Naive thymus-derived CD4-positive, alpha-beta T cell (primary cell): ENCODE results near the gene PRKRIP1. TPM values are rescaled to one million over a fixed set of nuclear protein-coding genes. Genes with fewer than 3 reads are reported as not detected.
A peak's percentile ranks its signal among the peaks of the same experiment; 100 is the strongest.

Experiments
- ATAC-seq: fragments of 150-1000 bp; cut with Tn5 transposase; 2 replicates; pipeline ENCODE4 v1.10.0; 2021; ENCODE audit warnings: mild to moderate bottlenecking, moderate library complexity
- CTCF ChIA-PET: fragments of 350-600 bp; sonication (Branson Sonifier 250); formaldehyde crosslinking; loops from one replicate; lab custom pipeline; 2021; ENCODE audit warnings: antibody characterized with exemption; lab: Charles Lee
- POLR2A ChIA-PET: fragments of 350-600 bp; sonication (Branson Sonifier 250); formaldehyde crosslinking; loops from one replicate; lab custom pipeline; 2021; ENCODE audit warnings: antibody characterized with exemption, inconsistent platforms; lab: Charles Lee
- DNase-seq, 9 donors: peaks; one replicate each; pipeline versions ENCODE4 v3.0.0 to v3.0.0-alpha.2; 2020 to 2022; ENCODE audit warnings: mixed read lengths in 1 of 9
- H3K27ac ChIP-seq: one replicate; pipeline ENCODE4 v1.7.0; 2013; ENCODE audit warnings: mild to moderate bottlenecking, low read depth, low read length, moderate library complexity
- H3K27me3 ChIP-seq, 2 donors: one replicate each; pipeline ENCODE4 v1.7.0; 2013; ENCODE audit warnings: low read length in 2 of 2, mild to moderate bottlenecking in 2 of 2, moderate library complexity in 2 of 2; ENCODE audit not compliant: control insufficient read depth in 2 of 2, insufficient read depth in 2 of 2
- H3K36me3 ChIP-seq, 3 experiments: 1 replicate in 2 of 3; 2 replicates in 1 of 3; pipeline ENCODE4 v1.7.0; 2013; ENCODE audit warnings: low read length in 3 of 3, mild to moderate bottlenecking in 3 of 3, moderate library complexity in 1 of 3; ENCODE audit not compliant: insufficient read depth in 3 of 3, control insufficient read depth in 2 of 3
- H3K4me1 ChIP-seq, 2 donors: one replicate each; pipeline ENCODE4 v1.7.0; 2013; ENCODE audit warnings: low read length in 2 of 2, mild to moderate bottlenecking in 2 of 2, moderate library complexity in 1 of 2; ENCODE audit not compliant: control insufficient read depth in 2 of 2, insufficient read depth in 2 of 2
- H3K4me3 ChIP-seq: 2 replicates; pipeline ENCODE4 v1.7.0; 2013; ENCODE audit warnings: mild to moderate bottlenecking, low read length
- H3K9me3 ChIP-seq, 3 experiments: 1 replicate in 2 of 3; 2 replicates in 1 of 3; pipeline ENCODE4 v1.7.0; 2013; ENCODE audit warnings: low read length in 3 of 3; ENCODE audit not compliant: control insufficient read depth in 2 of 3
- H3K27ac Mint-ChIP-seq, 9 donors: one replicate each; pipeline ENCODE4 v1.8.0; 2020 to 2022; ENCODE audit warnings: mixed read lengths in 9 of 9, mild to moderate bottlenecking in 8 of 9, moderate library complexity in 5 of 9, inconsistent platforms in 2 of 9
- H3K27me3 Mint-ChIP-seq, 5 donors: one replicate each; pipeline ENCODE4 v1.8.0; 2021 to 2022; ENCODE audit warnings: mixed read lengths in 5 of 5, mild to moderate bottlenecking in 1 of 5
- H3K36me3 Mint-ChIP-seq, 5 donors: one replicate each; pipeline ENCODE4 v1.8.0; 2020 to 2022; ENCODE audit warnings: mixed read lengths in 5 of 5, mild to moderate bottlenecking in 3 of 5, inconsistent platforms in 1 of 5
- H3K4me1 Mint-ChIP-seq, 7 donors: one replicate each; pipeline ENCODE4 v1.8.0; 2020 to 2022; ENCODE audit warnings: mixed read lengths in 7 of 7, mild to moderate bottlenecking in 3 of 7, inconsistent platforms in 1 of 7
- H3K4me3 Mint-ChIP-seq, 10 donors: one replicate each; pipeline ENCODE4 v1.8.0; 2020 to 2022; ENCODE audit warnings: mild to moderate bottlenecking in 10 of 10, mixed read lengths in 10 of 10, moderate library complexity in 6 of 10, inconsistent platforms in 2 of 10
- H3K9me3 Mint-ChIP-seq, 11 donors: one replicate each; pipeline ENCODE4 v1.8.0; 2020 to 2022; ENCODE audit warnings: mixed read lengths in 11 of 11, mild to moderate bottlenecking in 4 of 11, inconsistent platforms in 1 of 11, moderate library complexity in 1 of 11
- intact Hi-C, 2 donors: fragments of 100-400 bp; cut with micrococcal nuclease; formaldehyde crosslinking; loops; one replicate each; pipeline ENCODE4 v1.15.1; 2023
- polyA plus RNA-seq, 2 donors: library from polyadenylated mRNA; unstranded; fragments of 300-500 nt; fragmentation: Illumina TruSeq; gene quantifications; one replicate each; pipeline ENCODE4 v1.2.3, GENCODE V29; 2021
- total RNA-seq, 6 experiments: library from RNA in 5 of 6; stranded (reverse) in 5 of 6; gene quantifications; 1 replicate in 5 of 6; 2 replicates in 1 of 6; pipeline ENCODE4 v1.2.3 and lab custom pipeline; 2021 to 2026

Gene PRKRIP1
- total and polyA plus RNA-seq, 7 experiments from 2014 or later: 15.7 to 58.4 (median 39.6) TPM

GRCh38 chr7:102425639-102426267 lies 29.6 kb downstream of the PRKRIP1 start:
- POLR2A ChIA-PET: interaction anchor here (0.6 to 25.3 kb wide), 12 partner anchors 7 to 1046 kb away, joined by 3 to 510 read pairs (median 4); partner anchors contain the start of genes ALKBH4, LRWD1, ORAI2 and PRKRIP1
- Mint-ChIP-seq H3K9me3 (no peaks in the 10 kb centered on the region), H3K36me3 (peaks cover 0 to 34% (median 11%) of the 10 kb centered on the region in 5 donors), H3K4me1 (peaks cover 54 to 86% (median 65%) of the 10 kb centered on the region in 7 donors), H3K27me3 (no peaks in the 10 kb centered on the region), H3K4me3 (peak overlapping the region; percentile 84 to 96 (median 88)), H3K27ac (peak overlapping the region; percentile 98 to 100 (median 100))
- CTCF ChIA-PET: interaction anchor here (0.8 to 4.0 kb wide), 4 partner anchors 11 to 40 kb away, joined by 3 to 44 read pairs (median 4); partner anchors contain the start of gene ALKBH4
- peak overlapping the region; percentile 77 for H3K4me3 ChIP-seq
- intact Hi-C loops: loop anchor here (1.0 to 5.0 kb wide), 6 partner anchors 9 to 63 kb away; partner anchors contain the start of genes ALKBH4 (in 1 of the 2), LRWD1 (in 1 of the 2) and PRKRIP1 (in 1 of the 2)
- peaks cover 40 to 77% of the 10 kb centered on the region in 2 donors for H3K4me1 ChIP-seq
- no peaks in the 10 kb centered on the region for H3K9me3 ChIP-seq
- H3K27ac ChIP-seq: peak overlapping the region; percentile 96
- no peaks in the 10 kb centered on the region for H3K27me3 ChIP-seq
- H3K36me3 ChIP-seq: peaks cover 0 to 11% (median 0%) of the 10 kb centered on the region in 3 experiments
- DNase-seq: peak in 8 of 9 donors; percentile 63 to 87 (median 78)
- peak; percentile 90 for ATAC-seq

GRCh38 chr7:102426268-102427018 lies 30.3 kb downstream of the PRKRIP1 start:
- Mint-ChIP-seq H3K4me1 (peaks cover 49 to 86% (median 66%) of the 10 kb centered on the region in 7 donors), H3K27me3 (no peaks in the 10 kb centered on the region), H3K4me3 (peak overlapping the region; percentile 84 to 96 (median 88)), H3K9me3 (no peaks in the 10 kb centered on the region), H3K36me3 (peaks cover 0 to 33% (median 7%) of the 10 kb centered on the region in 5 donors), H3K27ac (peak overlapping the region; percentile 98 to 100 (median 100))
- intact Hi-C loops: loop anchor here (1.0 to 5.0 kb wide), 6 partner anchors 8 to 64 kb away; partner anchors contain the start of genes ALKBH4 (in 1 of the 2), LRWD1 (in 1 of the 2) and PRKRIP1 (in 1 of the 2)
- ATAC-seq (peak; percentile 80), DNase-seq (peak; percentile 28 to 84 (median 78))
- H3K9me3 ChIP-seq: no peaks in the 10 kb centered on the region
- H3K27ac ChIP-seq: peak overlapping the region; percentile 96
- H3K4me3 ChIP-seq: peak overlapping the region; percentile 77
- peaks cover 0 to 11% (median 0%) of the 10 kb centered on the region in 3 experiments for H3K36me3 ChIP-seq
- H3K27me3 ChIP-seq: no peaks in the 10 kb centered on the region
- POLR2A ChIA-PET: interaction anchor here (0.8 to 25.3 kb wide), 10 partner anchors 7 to 41 kb away, joined by 3 to 510 read pairs (median 4); partner anchors contain the start of genes ALKBH4, LRWD1, ORAI2 and PRKRIP1
- H3K4me1 ChIP-seq: peaks cover 46 to 77% of the 10 kb centered on the region in 2 donors
- CTCF ChIA-PET: interaction anchor here (1.3 to 4.0 kb wide), 4 partner anchors 12 to 39 kb away, joined by 4 to 44 read pairs (median 4); partner anchors contain the start of gene ALKBH4

GRCh38 chr7:102427019-102427405 lies 30.8 kb downstream of the PRKRIP1 start:
- Mint-ChIP-seq H3K4me1 (peaks cover 55 to 86% (median 70%) of the 10 kb centered on the region in 7 donors), H3K27me3 (no peaks in the 10 kb centered on the region), H3K36me3 (peaks cover 0 to 31% (median 7%) of the 10 kb centered on the region in 5 donors), H3K27ac (peak overlapping the region; percentile 98 to 100 (median 100)), H3K9me3 (no peaks in the 10 kb centered on the region), H3K4me3 (peak overlapping the region; percentile 84 to 96 (median 88))
- Histone ChIP-seq H3K27ac (peak overlapping the region; percentile 96), H3K27me3 (no peaks in the 10 kb centered on the region), H3K36me3 (peaks cover 0 to 9% (median 0%) of the 10 kb centered on the region in 3 experiments), H3K4me1 (peaks cover 52 to 79% of the 10 kb centered on the region in 2 donors), H3K4me3 (peak overlapping the region; percentile 77), H3K9me3 (no peaks in the 10 kb centered on the region)
- ChIA-PET CTCF (interaction anchor here (1.8 to 4.0 kb wide), 2 partner anchors 12 to 23 kb away, joined by 4 to 44 read pairs; no protein-coding TSS in a partner anchor), POLR2A (interaction anchor here (1.0 to 25.3 kb wide), 6 partner anchors 6 to 41 kb away, joined by 3 to 510 read pairs (median 16); partner anchors contain the start of genes ALKBH4, LRWD1 and ORAI2)
- DNase-seq: no peak
- intact Hi-C loops: loop anchor here in 1 of 2 donors (2.0 to 5.0 kb wide), 3 partner anchors 30 to 65 kb away; partner anchors contain the start of genes ALKBH4, LRWD1 and PRKRIP1
- no peak for ATAC-seq

GRCh38 chr7:102429141-102429899 lies 33.2 kb downstream of the PRKRIP1 start:
- Histone ChIP-seq H3K36me3 (peaks cover 0 to 13% (median 0%) of the 10 kb centered on the region in 3 experiments), H3K4me1 (peaks cover 65 to 91% of the 10 kb centered on the region in 2 donors), H3K9me3 (no peaks in the 10 kb centered on the region), H3K27ac (peak overlapping the region; percentile 96), H3K4me3 (no peak overlapping the region), H3K27me3 (no peaks in the 10 kb centered on the region)
- Mint-ChIP-seq H3K27ac (peak overlapping the region; percentile 97 to 100 (median 99)), H3K9me3 (no peaks in the 10 kb centered on the region), H3K36me3 (peaks cover 0 to 31% (median 7%) of the 10 kb centered on the region in 5 donors), H3K4me3 (peak overlapping the region; percentile 27 to 77 (median 64)), H3K27me3 (no peaks in the 10 kb centered on the region), H3K4me1 (peaks cover 54 to 85% (median 72%) of the 10 kb centered on the region in 7 donors)
- no peak for ATAC-seq
- no peak for DNase-seq
- POLR2A ChIA-PET: interaction anchor here (20.5 kb wide), 1 partner anchor 14 kb away, joined by 510 read pairs; no protein-coding TSS in a partner anchor
- CTCF ChIA-PET: interaction anchor here (1.5 to 4.6 kb wide), 2 partner anchors 17 to 19 kb away, joined by 3 to 20 read pairs; no protein-coding TSS in a partner anchor
- intact Hi-C loops: loop anchor here in 1 of 2 donors (5.0 kb wide), 1 partner anchor 67 kb away; no protein-coding TSS in a partner anchor

- peaks cover 0 to 4% (median 0%) of the 10 kb centered on the region in 3 experiments for H3K36me3 ChIP-seq
- peak overlapping the region; percentile 76 to 91 (median 86) for H3K4me3 Mint-ChIP-seq
- peaks cover 49 to 72% of the 10 kb centered on the region in 2 donors for H3K4me1 ChIP-seq
- peaks cover 0 to 2% (median 0%) of the 10 kb centered on the region in 11 donors for H3K9me3 Mint-ChIP-seq
- H3K27ac Mint-ChIP-seq: peak overlapping the region; percentile 97 to 100 (median 99)
- no peaks in the 10 kb centered on the region for H3K9me3 ChIP-seq
- H3K27ac ChIP-seq: peak overlapping the region; percentile 96
- intact Hi-C loops: loop anchor here in 1 of 2 donors (1.0 to 2.0 kb wide), 3 partner anchors 19 to 35 kb away; partner anchors contain the start of genes ALKBH4, LRWD1 and PRKRIP1
- ChIA-PET CTCF (interaction anchor here (0.7 to 4.6 kb wide), 6 partner anchors 8 to 28 kb away, joined by 3 to 20 read pairs (median 4); no protein-coding TSS in a partner anchor), POLR2A (interaction anchor here (1.2 to 20.5 kb wide), 4 partner anchors 16 to 36 kb away, joined by 5 to 510 read pairs (median 8); partner anchors contain the start of genes ALKBH4 and LRWD1)
- peak; percentile 66 for ATAC-seq
- peaks cover 42 to 77% (median 62%) of the 10 kb centered on the region in 7 donors for H3K4me1 Mint-ChIP-seq
- H3K27me3 ChIP-seq: no peaks in the 10 kb centered on the region
- peaks cover 0 to 24% (median 0%) of the 10 kb centered on the region in 5 donors for H3K36me3 Mint-ChIP-seq
- H3K27me3 Mint-ChIP-seq: no peaks in the 10 kb centered on the region
- peak overlapping the region; percentile 30 for H3K4me3 ChIP-seq
- DNase-seq: peak in 8 of 9 donors; percentile 53 to 83 (median 74)
Observed at GRCh38 chr7:102431617-102432298, 35.6 kb downstream of the PRKRIP1 start.
